CD4-positive, alpha-beta T cell treated with Interleukin-4 for 4 hours (primary cell): ENCODE data around the gene INSC.

Experiments used
- DNase-seq: peaks from one replicate; pipeline ENCODE4 v3.0.0-alpha.2; 2020

INSC gene

DNA sequence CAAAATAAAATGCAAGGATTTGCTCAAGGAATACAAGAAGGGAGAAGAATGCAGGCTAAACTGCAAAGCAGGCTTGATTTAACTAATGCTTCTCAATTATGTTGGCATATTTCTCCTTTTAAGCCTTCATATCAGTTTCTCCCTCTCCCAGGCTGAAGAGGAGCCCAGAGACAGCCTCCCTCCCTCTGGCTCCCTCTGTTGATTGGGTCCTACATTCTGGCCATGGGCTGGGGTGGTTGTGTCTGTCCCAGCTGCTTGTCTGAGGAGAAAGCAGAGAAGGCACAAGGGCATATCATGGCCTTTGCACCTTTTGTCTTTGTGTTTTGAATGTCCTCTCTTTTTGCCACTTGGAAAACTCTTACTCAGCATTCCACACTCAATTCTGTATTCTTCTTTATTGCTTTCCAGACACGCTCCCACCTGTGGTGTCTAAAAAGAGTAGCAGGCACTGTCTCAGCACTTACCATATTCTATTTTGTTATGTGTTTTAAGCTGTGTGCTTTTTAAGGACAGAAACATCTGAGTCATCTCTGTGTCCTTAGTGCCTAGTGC lies 77.4 kb downstream of the INSC start:
- DNase-seq, result no peak

GRCh38 chr11:15194671-15195415 lies 80.1 kb downstream of the INSC start:
- no peak for DNase-seq

DNA sequence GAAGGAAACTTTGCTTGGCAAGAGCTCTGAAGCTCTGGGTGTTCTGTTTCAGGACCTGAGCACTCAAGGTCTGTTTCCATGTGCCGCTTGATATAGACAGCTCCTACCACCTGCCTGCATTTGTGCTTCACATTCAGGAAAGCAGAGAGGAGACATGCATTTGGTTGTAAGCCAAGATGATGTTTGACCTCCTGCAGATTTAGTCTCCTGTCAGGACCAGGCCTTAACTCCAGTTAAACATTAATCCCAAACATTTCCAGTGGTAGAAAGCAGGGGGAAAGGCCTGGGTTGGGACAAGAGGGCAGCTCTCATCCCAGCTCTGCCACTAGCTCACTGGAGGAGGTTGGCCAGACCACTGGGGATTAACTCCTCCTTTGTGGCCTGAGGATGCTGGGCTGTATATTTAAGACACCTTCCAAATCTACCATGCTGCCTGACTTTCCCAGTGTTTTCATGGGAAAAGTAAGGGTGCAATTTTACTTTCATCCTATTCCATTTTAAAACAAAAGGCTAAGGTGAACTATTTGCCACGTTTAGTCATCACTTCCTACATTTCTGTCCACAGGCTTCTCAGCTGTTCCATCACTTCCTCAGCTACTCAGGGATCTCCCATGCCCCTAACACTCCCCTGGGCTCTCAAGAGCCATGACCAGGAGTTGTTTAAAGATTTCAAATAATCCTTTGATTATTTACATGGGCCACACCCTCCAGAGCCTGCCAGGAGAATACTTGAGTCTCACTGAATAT lies 80.9 kb downstream of the INSC start:
- DNase-seq, result no peak

- no peak for DNase-seq
These were observed 82.0 kb downstream of the INSC start for GRCh38 chr11:15196704-15197103.

DNA sequence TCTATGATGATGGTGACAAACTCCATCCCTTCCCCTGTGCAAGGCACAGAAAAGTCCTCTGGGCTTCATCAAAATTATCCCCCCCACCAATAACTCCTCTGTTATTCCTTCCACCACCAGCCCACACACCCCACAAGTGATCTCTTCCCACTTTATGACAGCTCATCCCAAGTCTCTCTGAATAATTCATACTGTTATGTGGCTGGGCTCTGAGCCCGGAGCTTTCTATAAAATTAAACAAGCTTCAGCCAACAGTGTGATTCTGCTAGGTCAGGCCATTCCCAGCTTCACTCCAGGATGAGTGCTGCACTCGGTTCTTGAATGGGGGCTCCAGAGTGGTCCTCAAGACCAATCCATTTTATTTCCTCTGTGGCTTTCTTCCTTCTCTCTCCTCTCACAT lies 83.0 kb downstream of the INSC start:
- no peak for DNase-seq

DNA sequence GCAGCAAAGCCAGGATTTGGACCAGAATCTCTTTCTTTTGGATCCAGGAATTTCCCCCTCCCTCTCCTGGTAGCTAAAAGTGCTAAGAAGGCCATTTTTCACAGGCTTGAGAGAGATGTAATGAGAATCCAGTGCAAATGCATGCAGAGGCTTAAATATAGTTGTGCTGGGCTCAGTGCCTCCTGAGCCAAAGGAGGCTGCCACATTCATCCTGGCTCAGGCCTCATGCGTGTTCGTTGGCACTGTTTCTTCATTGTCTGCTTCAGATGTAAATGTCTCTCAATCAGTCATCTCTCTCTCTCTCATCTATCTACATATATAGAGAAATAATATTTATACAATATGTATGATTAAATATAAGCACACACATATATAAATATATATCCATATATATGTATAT lies 83.6 kb downstream of the INSC start:
- no peak for DNase-seq

- DNase-seq, result no peak
These were observed 85.0 kb downstream of the INSC start for GRCh38 chr11:15199693-15200092.

DNA sequence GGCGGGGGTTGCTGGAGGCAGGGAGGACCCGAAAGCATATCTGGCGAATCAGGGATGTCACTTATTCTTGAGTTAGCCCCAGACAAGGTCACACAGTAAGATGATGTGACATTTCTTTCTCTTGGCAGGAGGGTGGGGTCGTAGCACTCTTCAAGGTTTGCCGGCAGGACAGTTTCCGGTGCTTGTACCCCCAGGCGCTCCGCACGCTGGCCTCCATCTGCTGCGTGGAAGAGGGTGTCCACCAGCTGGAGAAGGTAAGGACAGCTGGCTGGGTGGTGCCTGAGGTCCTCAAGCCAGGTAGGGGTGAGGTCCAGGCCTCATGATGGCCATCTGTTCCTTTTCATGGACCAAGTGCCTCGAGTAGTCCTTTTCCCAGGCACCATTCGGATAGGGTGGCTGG lies 86.0 kb downstream of the INSC start:
- DNase-seq, result no peak

- no peak for DNase-seq
These were observed 86.9 kb downstream of the INSC start for GRCh38 chr11:15201586-15201985.

GRCh38 chr11:15202626-15203025 lies 87.9 kb downstream of the INSC start:
- DNase-seq, result no peak

- no peak for DNase-seq
These were observed 90.0 kb downstream of the INSC start for GRCh38 chr11:15204711-15205110.

GRCh38 chr11:15206791-15207190 lies 92.1 kb downstream of the INSC start:
- DNase-seq, result no peak

DNA sequence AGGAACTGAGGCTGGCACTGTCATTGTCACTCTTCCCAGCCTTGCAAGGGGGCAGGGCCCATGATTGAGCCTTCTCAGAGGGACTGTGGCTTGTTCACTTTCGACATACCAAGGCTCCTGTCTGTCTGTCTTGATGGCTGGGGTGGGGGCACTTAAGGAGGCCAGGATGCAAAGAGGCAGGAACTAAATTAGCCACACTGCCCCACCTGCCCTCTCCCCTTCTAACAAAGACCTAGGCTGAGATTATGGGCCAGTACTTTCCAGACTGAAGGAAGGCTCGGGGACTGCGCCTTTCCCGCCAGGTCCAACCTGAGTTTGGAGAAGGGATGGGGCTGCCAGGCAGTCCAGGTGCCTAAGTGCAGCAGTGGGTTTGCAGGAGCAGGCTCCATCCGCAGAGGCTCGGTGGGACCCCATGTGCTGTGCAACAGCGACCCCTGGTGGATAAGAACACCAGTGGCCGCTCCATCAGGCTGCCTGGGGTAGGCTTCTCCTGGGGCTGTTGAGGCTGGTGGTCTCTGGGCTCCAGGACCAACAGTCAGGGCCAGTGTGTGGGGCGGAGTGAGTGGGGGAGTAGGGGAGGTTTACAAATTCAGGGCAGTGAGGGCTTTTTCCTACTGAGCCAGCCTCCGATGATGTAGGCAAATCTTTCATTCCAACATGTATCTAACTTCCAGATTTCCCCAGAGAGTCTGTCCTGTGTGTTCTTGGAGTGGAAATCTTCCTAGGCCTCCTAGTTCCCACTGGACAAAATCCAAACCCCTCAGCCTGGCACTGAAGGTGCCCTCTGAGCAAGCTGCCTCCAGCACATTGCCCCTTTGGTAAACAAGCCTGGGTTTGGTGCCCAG lies 93.9 kb downstream of the INSC start:
- peak; percentile 42 for DNase-seq

GRCh38 chr11:15212876-15213275 lies 98.2 kb downstream of the INSC start:
- DNase-seq, result no peak

GRCh38 chr11:15213471-15214231 lies 98.9 kb downstream of the INSC start:
- no peak for DNase-seq

- DNase-seq, result no peak
These were observed 100.3 kb downstream of the INSC start for GRCh38 chr11:15215005-15215404.

- DNase-seq, result no peak
These were observed 102.0 kb downstream of the INSC start for GRCh38 chr11:15216678-15217077.

GRCh38 chr11:15217416-15217815 lies 102.7 kb downstream of the INSC start:
- DNase-seq, result no peak

GRCh38 chr11:15222777-15223176 lies 108.1 kb downstream of the INSC start:
- no peak for DNase-seq

DNA sequence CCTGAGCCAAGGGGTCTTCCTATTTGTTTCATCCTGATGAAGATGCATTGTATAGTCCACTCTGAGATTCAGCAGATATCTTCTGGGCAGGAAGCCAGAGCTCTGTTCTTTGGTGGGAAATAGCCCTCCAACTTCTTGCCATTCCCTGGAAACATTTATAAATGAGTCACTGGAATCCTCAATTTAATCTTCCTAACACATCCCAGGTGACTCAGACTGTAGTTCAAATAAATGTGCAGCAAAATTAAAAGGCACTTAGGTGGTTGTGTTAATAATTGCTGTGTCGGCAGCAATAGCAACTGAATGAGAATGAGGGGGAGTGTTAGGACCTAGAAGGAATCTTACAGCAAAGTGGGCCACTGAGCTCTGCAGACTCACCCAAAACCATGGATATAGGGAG lies 108.6 kb downstream of the INSC start:
- no peak for DNase-seq

DNA sequence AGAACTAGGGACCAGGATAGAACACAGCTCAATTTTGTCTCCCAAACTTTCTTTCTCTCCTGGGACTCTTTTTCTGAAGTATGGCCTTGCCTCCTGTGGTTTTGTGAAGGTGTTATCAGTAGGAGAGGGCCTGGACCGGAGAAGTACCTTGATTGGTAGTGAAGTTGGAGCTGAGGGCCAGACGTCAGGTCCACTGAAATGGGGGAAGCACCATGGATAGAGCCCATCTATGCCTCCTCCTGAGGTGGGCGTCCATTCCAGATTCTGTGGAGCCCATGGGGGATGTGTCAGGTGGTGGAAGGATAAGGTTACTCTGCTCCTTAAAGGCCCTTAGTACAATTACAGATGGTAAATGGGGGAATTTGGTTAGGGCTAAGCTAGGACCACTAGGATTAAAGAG lies 109.7 kb downstream of the INSC start:
- no peak for DNase-seq

DNA sequence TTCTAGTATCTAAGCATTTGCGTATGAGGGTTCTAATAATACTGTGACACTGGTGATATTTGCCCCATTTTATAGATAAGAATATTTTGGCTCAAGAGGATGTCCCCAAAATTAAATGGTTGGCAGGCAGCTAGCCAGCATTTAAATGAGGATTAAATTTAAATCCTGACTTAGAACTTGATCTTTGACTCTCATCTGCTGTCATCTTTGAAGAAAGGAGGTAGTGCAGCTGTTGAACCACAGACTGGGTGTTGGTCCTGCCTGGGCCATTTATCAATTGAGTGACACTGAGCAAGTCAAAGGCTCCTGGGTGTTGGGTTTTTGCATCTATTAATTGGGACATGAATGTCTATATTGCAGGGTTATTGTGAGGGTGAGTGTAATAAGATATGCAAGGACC lies 112.3 kb downstream of the INSC start:
- DNase-seq, result no peak
